ENCODE data around the gene IGSF3. TPM values are rescaled to one million over a fixed set of nuclear protein-coding genes. Genes with fewer than 3 reads are reported as not detected.

The IGSF3 gene
- total RNA-seq, 4 donors from 2014 or later, result 2.5 to 14.3 (median 8.5) TPM

GRCh38 chr1:116580446-116581322 lies 86.8 kb downstream of the IGSF3 start:
- DNase-seq (ENCODE audit: extremely low spot score), result no peak
- Histone ChIP-seq H3K27me3 (no peaks in the 10 kb centered on the region), H3K4me1 (no peaks in the 10 kb centered on the region), H3K27ac (replicated peaks in 1 of 4) (no peak overlapping the region), H3K36me3 (peaks cover 0 to 15% (median 4%) of the 10 kb centered on the region in 4 donors), H3K4me3 (no peak overlapping the region), H3K9me3 (no peaks in the 10 kb centered on the region)
- WGBS, result 84% methylated on average over 7 of the region's 7 CpGs
- intact Hi-C loops (cut with DNase I), result no loop called here
- TF ChIP-seq POLR2AphosphoS5 (IDR thresholded peaks at IDR 0.05) (no peak), EP300 (IDR thresholded peaks at IDR 0.05) (no peak), CTCF (IDR thresholded peaks at IDR 0.05) (no peak), POLR2A (IDR thresholded peaks at IDR 0.05; ENCODE audit: low read depth) (no peak)

GRCh38 chr1:116579259-116579875 lies 88.2 kb downstream of the IGSF3 start:
- TF ChIP-seq CTCF (IDR thresholded peaks at IDR 0.05) (no peak), POLR2A (IDR thresholded peaks at IDR 0.05; ENCODE audit: low read depth) (no peak), EP300 (IDR thresholded peaks at IDR 0.05) (no peak), POLR2AphosphoS5 (IDR thresholded peaks at IDR 0.05) (no peak)
- no peak for DNase-seq (ENCODE audit: extremely low spot score)
- H3K9me3 ChIP-seq, result no peaks in the 10 kb centered on the region
- no peak overlapping the region for H3K27ac ChIP-seq (replicated peaks in 1 of 4)
- H3K4me3 ChIP-seq, result no peak overlapping the region
- H3K4me1 ChIP-seq, result peaks cover 0 to 6% (median 2%) of the 10 kb centered on the region in 4 donors
- 74% methylated on average over 21 of the region's 21 CpGs for WGBS
- H3K36me3 ChIP-seq, result peaks cover 0 to 9% (median under 1%) of the 10 kb centered on the region in 4 donors
- H3K27me3 ChIP-seq, result no peaks in the 10 kb centered on the region
- intact Hi-C loops (cut with DNase I), result loop anchor here (10.0 kb wide), 1 partner anchor 545 kb away; the partner anchor contains the start of gene TRIM45

GRCh38 chr1:116578581-116578980 lies 89.0 kb downstream of the IGSF3 start:
- peaks cover 0 to 6% (median 2%) of the 10 kb centered on the region in 4 donors for H3K4me1 ChIP-seq
- no peaks in the 10 kb centered on the region for H3K27me3 ChIP-seq
- TF ChIP-seq POLR2AphosphoS5 (IDR thresholded peaks at IDR 0.05) (no peak), POLR2A (IDR thresholded peaks at IDR 0.05; ENCODE audit: low read depth) (no peak), CTCF (IDR thresholded peaks at IDR 0.05) (no peak), EP300 (IDR thresholded peaks at IDR 0.05) (no peak)
- H3K9me3 ChIP-seq, result no peaks in the 10 kb centered on the region
- no peak overlapping the region for H3K4me3 ChIP-seq
- intact Hi-C loops (cut with DNase I), result loop anchor here (10.0 kb wide), 1 partner anchor 546 kb away; the partner anchor contains the start of gene TRIM45
- peaks cover 0 to 3% (median 0%) of the 10 kb centered on the region in 4 donors for H3K36me3 ChIP-seq
- DNase-seq (ENCODE audit: extremely low spot score), result no peak
- no peak overlapping the region for H3K27ac ChIP-seq (replicated peaks in 1 of 4)
- WGBS, result 100% methylated on average over 1 of the region's 1 CpG

GRCh38 chr1:116577759-116578314 lies 89.7 kb downstream of the IGSF3 start:
- H3K27me3 ChIP-seq, result no peaks in the 10 kb centered on the region
- H3K9me3 ChIP-seq, result no peaks in the 10 kb centered on the region
- no peak for DNase-seq (ENCODE audit: extremely low spot score)
- no peak overlapping the region for H3K27ac ChIP-seq (replicated peaks in 1 of 4)
- H3K4me3 ChIP-seq, result no peak overlapping the region
- intact Hi-C loops (cut with DNase I), result loop anchor here (10.0 kb wide), 1 partner anchor 547 kb away; the partner anchor contains the start of gene TRIM45
- WGBS, result 93% methylated on average over 5 of the region's 5 CpGs
- H3K36me3 ChIP-seq, result peaks cover 0 to 3% (median 0%) of the 10 kb centered on the region in 4 donors
- TF ChIP-seq POLR2AphosphoS5 (IDR thresholded peaks at IDR 0.05), result no peak
- TF ChIP-seq CTCF (IDR thresholded peaks at IDR 0.05), result no peak
- TF ChIP-seq EP300 (IDR thresholded peaks at IDR 0.05), result no peak
- no peak for TF ChIP-seq POLR2A (IDR thresholded peaks at IDR 0.05; ENCODE audit: low read depth)
- peaks cover 0 to 6% (median 2%) of the 10 kb centered on the region in 4 donors for H3K4me1 ChIP-seq
